Endometrial microvascular endothelial cells (primary cell): ENCODE results near the gene SRPK2. TPM values are rescaled to one million over a fixed set of nuclear protein-coding genes. Genes with fewer than 3 reads are reported as not detected.

Experiments
- in situ Hi-C: cut with HindIII; loops from 2 replicates; pipeline ENCODE4 v1.10.0; 2017; ENCODE audit warnings: low sequenced_read_pairs, low pct_unique_long_range_greater_than_20kb; ENCODE audit errors: inconsistent ontology term
- total RNA-seq: library from RNA; depleted of rRNA; stranded (reverse); fragments of >200 nt; gene quantifications from one replicate; pipeline ENCODE4 v1.2.3, GENCODE V29; 2015; ENCODE audit errors: inconsistent ontology term

The SRPK2 gene
- total RNA-seq, 1 donor from 2014 or later, result 32.5 TPM

GRCh38 chr7:105180002-105180401 is 208.7 kb downstream of the SRPK2 start:
- in situ Hi-C loops, result no loop called here

GRCh38 chr7:105178928-105179541 is 209.7 kb downstream of the SRPK2 start:
- in situ Hi-C loops, result no loop called here

- in situ Hi-C loops, result no loop called here
Measured at GRCh38 chr7:105178177-105178576, 210.5 kb downstream of the SRPK2 start.

- in situ Hi-C loops, result no loop called here
Measured at GRCh38 chr7:105177026-105177425, 211.7 kb downstream of the SRPK2 start.

- in situ Hi-C loops, result no loop called here
Measured at GRCh38 chr7:105173586-105173985, 215.1 kb downstream of the SRPK2 start.

- in situ Hi-C loops, result no loop called here
Measured at GRCh38 chr7:105164751-105165150, 224.0 kb downstream of the SRPK2 start.

GRCh38 chr7:105163718-105164117 is 225.0 kb downstream of the SRPK2 start:
- in situ Hi-C loops, result no loop called here

- in situ Hi-C loops, result no loop called here
Measured at GRCh38 chr7:105161366-105161765, 227.4 kb downstream of the SRPK2 start.

- in situ Hi-C loops, result no loop called here
Measured at GRCh38 chr7:105157278-105157677, 231.4 kb downstream of the SRPK2 start.

- in situ Hi-C loops, result no loop called here
Measured at GRCh38 chr7:105156731-105157130, 232.0 kb downstream of the SRPK2 start.

- in situ Hi-C loops, result no loop called here
Measured at GRCh38 chr7:105154084-105154483, 234.6 kb downstream of the SRPK2 start.

- in situ Hi-C loops, result no loop called here
Measured at GRCh38 chr7:105153531-105153930, 235.2 kb downstream of the SRPK2 start.

GRCh38 chr7:105151152-105151551 is 237.6 kb downstream of the SRPK2 start:
- in situ Hi-C loops, result no loop called here

- in situ Hi-C loops, result no loop called here
Measured at GRCh38 chr7:105149827-105150226, 238.9 kb downstream of the SRPK2 start.

- in situ Hi-C loops, result no loop called here
Measured at GRCh38 chr7:105141068-105141467, 247.7 kb downstream of the SRPK2 start.

GRCh38 chr7:105139381-105139780 is 249.3 kb downstream of the SRPK2 start:
- in situ Hi-C loops, result no loop called here

- in situ Hi-C loops, result no loop called here
Measured at GRCh38 chr7:105137898-105138297, 250.8 kb downstream of the SRPK2 start.

- in situ Hi-C loops, result no loop called here
Measured at GRCh38 chr7:105136221-105136620, 252.5 kb downstream of the SRPK2 start.

- in situ Hi-C loops, result no loop called here
Measured at GRCh38 chr7:105133986-105134655, 254.6 kb downstream of the SRPK2 start.

- in situ Hi-C loops, result no loop called here
Measured at GRCh38 chr7:105133358-105133757, 255.4 kb downstream of the SRPK2 start.

GRCh38 chr7:105132835-105133234 is 255.9 kb downstream of the SRPK2 start:
- in situ Hi-C loops, result no loop called here
